Measurements from ENCODE around the gene HAPLN2. TPM values are rescaled to one million over a fixed set of nuclear protein-coding genes. Genes with fewer than 3 reads are reported as not detected.

HAPLN2 gene
- total RNA-seq, 1 experiment from 2014 or later: 0.21 TPM

GRCh38 chr1:156644146-156644545 lies 24.9 kb downstream of the HAPLN2 start:
- H3K27me3 ChIP-seq (ENCODE audit: control insufficient read depth, insufficient read depth, low read length): no peaks in the 10 kb centered on the region
- H3K36me3 ChIP-seq (ENCODE audit: control insufficient read depth, insufficient read depth, low read length): no peaks in the 10 kb centered on the region
- DNase-seq (ENCODE audit: low read depth, low spot score) (no peak), ATAC-seq (no peak)
- BruUV-seq (replicated peaks): no TSS peak
- TF ChIP-seq CTCF (IDR thresholded peaks at IDR 0.05) (no peak), TCF7L2 (IDR thresholded peaks at IDR 0.05; ENCODE audit: low read depth, low read length) (no peak), POLR2AphosphoS5 (IDR thresholded peaks at IDR 0.05; ENCODE audit: low read depth, low read length) (no peak), SIN3A (IDR thresholded peaks at IDR 0.05; ENCODE audit: borderline replicate concordance, insufficient read depth, low read depth, low read length) (no peak)
- TF ChIP-seq, protein P1, sequence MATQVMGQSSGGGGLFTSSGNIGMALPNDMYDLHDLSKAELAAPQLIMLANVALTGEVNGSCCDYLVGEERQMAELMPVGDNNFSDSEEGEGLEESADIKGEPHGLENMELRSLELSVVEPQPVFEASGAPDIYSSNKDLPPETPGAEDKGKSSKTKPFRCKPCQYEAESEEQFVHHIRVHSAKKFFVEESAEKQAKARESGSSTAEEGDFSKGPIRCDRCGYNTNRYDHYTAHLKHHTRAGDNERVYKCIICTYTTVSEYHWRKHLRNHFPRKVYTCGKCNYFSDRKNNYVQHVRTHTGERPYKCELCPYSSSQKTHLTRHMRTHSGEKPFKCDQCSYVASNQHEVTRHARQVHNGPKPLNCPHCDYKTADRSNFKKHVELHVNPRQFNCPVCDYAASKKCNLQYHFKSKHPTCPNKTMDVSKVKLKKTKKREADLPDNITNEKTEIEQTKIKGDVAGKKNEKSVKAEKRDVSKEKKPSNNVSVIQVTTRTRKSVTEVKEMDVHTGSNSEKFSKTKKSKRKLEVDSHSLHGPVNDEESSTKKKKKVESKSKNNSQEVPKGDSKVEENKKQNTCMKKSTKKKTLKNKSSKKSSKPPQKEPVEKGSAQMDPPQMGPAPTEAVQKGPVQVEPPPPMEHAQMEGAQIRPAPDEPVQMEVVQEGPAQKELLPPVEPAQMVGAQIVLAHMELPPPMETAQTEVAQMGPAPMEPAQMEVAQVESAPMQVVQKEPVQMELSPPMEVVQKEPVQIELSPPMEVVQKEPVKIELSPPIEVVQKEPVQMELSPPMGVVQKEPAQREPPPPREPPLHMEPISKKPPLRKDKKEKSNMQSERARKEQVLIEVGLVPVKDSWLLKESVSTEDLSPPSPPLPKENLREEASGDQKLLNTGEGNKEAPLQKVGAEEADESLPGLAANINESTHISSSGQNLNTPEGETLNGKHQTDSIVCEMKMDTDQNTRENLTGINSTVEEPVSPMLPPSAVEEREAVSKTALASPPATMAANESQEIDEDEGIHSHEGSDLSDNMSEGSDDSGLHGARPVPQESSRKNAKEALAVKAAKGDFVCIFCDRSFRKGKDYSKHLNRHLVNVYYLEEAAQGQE (IDR thresholded peaks at IDR 0.05; ENCODE audit: insufficient read depth in 1 of 2, low read depth in 2 of 2, low read length in 1 of 2): no peak
- in situ Hi-C loops (cut with HindIII; ENCODE audit: low pct_unique_long_range_greater_than_20kb, low sequenced_read_pairs): no loop called here
- CTCF ChIA-PET: no interaction called here
- no peak overlapping the region for H3K27ac ChIP-seq (ENCODE audit: low read length)
- H3K4me1 ChIP-seq (ENCODE audit: control insufficient read depth, insufficient read depth, low read length): peaks cover 12% of the 10 kb centered on the region
- no peak overlapping the region for H3K4me3 ChIP-seq (ENCODE audit: low read depth in 2 of 2, low read length in 2 of 2)
- H3K9me3 ChIP-seq (ENCODE audit: control insufficient read depth, insufficient read depth, low read depth, low read length): no peaks in the 10 kb centered on the region
- intact Hi-C loops (cut with micrococcal nuclease; ENCODE audit: unreplicated experiment): no loop called here
- POLR2A ChIA-PET: no interaction called here

DNA sequence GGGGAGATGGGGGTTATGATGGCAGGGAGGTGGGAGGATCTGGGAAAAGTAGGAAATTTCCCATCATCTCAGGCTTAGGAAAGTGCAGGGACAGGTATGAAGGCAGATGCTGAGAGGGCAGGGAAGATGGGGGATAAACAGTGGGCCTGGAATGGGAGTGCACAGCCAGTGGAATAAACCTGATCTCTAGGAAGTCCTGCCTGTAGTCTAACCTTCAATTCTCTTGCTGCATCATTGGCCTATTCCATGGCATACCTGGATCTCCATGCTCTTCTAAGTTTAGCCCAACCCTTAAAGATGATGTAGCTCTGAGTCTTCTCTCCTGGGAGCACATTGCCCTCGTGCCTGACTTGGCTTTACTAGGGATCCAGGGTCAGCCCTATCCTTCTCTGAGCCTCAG lies 25.4 kb downstream of the HAPLN2 start:
- in situ Hi-C loops (cut with HindIII; ENCODE audit: low pct_unique_long_range_greater_than_20kb, low sequenced_read_pairs): no loop called here
- POLR2A ChIA-PET: no interaction called here

GRCh38 chr1:156645056-156645455 lies 25.8 kb downstream of the HAPLN2 start:
- POLR2A ChIA-PET: no interaction called here
- DNase-seq (ENCODE audit: low read depth, low spot score) (no peak), ATAC-seq (no peak)
- Histone ChIP-seq H3K27me3 (ENCODE audit: control insufficient read depth, insufficient read depth, low read length) (no peaks in the 10 kb centered on the region), H3K4me3 (ENCODE audit: low read depth in 2 of 2, low read length in 2 of 2) (no peak overlapping the region), H3K36me3 (ENCODE audit: control insufficient read depth, insufficient read depth, low read length) (no peaks in the 10 kb centered on the region), H3K27ac (ENCODE audit: low read length) (no peak overlapping the region), H3K4me1 (ENCODE audit: control insufficient read depth, insufficient read depth, low read length) (0 out of 2 replicates have a peak, but pooled peaks cover 3% of the 10 kb centered on the region), H3K9me3 (ENCODE audit: control insufficient read depth, insufficient read depth, low read depth, low read length) (no peaks in the 10 kb centered on the region)
- BruUV-seq (replicated peaks): no TSS peak
- CTCF ChIA-PET: interaction anchor here (0.6 kb wide), 1 partner anchor 18 kb away, joined by 7 read pairs; no protein-coding TSS in a partner anchor
- intact Hi-C loops (cut with micrococcal nuclease; ENCODE audit: unreplicated experiment) (no loop called here), in situ Hi-C loops (cut with HindIII; ENCODE audit: low pct_unique_long_range_greater_than_20kb, low sequenced_read_pairs) (no loop called here)
- TF ChIP-seq CTCF (IDR thresholded peaks at IDR 0.05) (no peak), TCF7L2 (IDR thresholded peaks at IDR 0.05; ENCODE audit: low read depth, low read length) (no peak), POLR2AphosphoS5 (IDR thresholded peaks at IDR 0.05; ENCODE audit: low read depth, low read length) (no peak), SIN3A (IDR thresholded peaks at IDR 0.05; ENCODE audit: borderline replicate concordance, insufficient read depth, low read depth, low read length) (no peak)
- TF ChIP-seq, protein P1 (IDR thresholded peaks at IDR 0.05; ENCODE audit: insufficient read depth in 1 of 2, low read depth in 2 of 2, low read length in 1 of 2): no peak

More for the DNA sequence above, 25.4 kb downstream of the HAPLN2 start:
- no peak for TF ChIP-seq POLR2AphosphoS5 (IDR thresholded peaks at IDR 0.05; ENCODE audit: low read depth, low read length)
- Histone ChIP-seq H3K4me1 (ENCODE audit: control insufficient read depth, insufficient read depth, low read length) (peaks cover 7% of the 10 kb centered on the region), H3K36me3 (ENCODE audit: control insufficient read depth, insufficient read depth, low read length) (no peaks in the 10 kb centered on the region), H3K27ac (ENCODE audit: low read length) (no peak overlapping the region), H3K27me3 (ENCODE audit: control insufficient read depth, insufficient read depth, low read length) (no peaks in the 10 kb centered on the region), H3K4me3 (ENCODE audit: low read depth in 2 of 2, low read length in 2 of 2) (no peak overlapping the region), H3K9me3 (ENCODE audit: control insufficient read depth, insufficient read depth, low read depth, low read length) (no peaks in the 10 kb centered on the region)
- CTCF ChIA-PET: no interaction called here
- intact Hi-C loops (cut with micrococcal nuclease; ENCODE audit: unreplicated experiment): no loop called here
- ATAC-seq: no peak
- BruUV-seq (replicated peaks): no TSS peak
- no peak for DNase-seq (ENCODE audit: low read depth, low spot score)
